GM13977 (cell line): ENCODE results near the gene ST7L.

ENCODE experiments used
- DNase-seq: peaks from one replicate; pipeline ENCODE4 v3.0.0; 2012; ENCODE audit warnings: low spot score
- in situ Hi-C: fragments of 300-500 bp; cut with MboI; formaldehyde crosslinking; loops from one replicate; pipeline ENCODE4 v1.12.0; 2022; ENCODE audit warnings: low sequenced_read_pairs, low pct_unique_long_range_greater_than_20kb, mixed read lengths, inconsistent platforms; ENCODE audit not compliant: unreplicated experiment
- TF ChIP-seq, protein P1 (sequence below): IDR thresholded peaks from 2 replicates; pipeline ENCODE4 v1.5.1; 2012; ENCODE audit warnings: mild to moderate bottlenecking, control low read depth; ENCODE audit not compliant: insufficient read depth; ENCODE audit errors: extremely low read depth, missing control alignments

Gene ST7L

DNA sequence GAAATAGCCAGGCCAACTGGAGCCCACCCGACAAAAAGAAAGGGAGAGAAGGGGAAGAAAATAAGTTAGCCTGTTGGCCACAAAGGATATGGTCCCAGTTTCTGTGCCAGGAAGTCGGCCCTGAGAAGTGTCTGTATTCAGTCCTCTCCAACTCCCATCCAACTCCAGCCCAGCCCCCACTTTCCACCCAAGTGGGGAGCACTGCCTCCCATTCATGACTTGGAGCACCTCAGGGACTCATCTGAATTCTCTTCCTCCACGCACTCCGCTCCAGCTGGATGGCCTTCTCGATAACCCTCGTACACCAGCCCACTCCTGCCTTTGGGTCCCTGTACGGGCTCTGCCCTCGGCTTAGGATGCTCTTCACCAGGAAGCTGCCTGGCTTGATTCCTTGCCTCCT lies 112.2 kb downstream of the ST7L start:
- TF ChIP-seq, protein P1, sequence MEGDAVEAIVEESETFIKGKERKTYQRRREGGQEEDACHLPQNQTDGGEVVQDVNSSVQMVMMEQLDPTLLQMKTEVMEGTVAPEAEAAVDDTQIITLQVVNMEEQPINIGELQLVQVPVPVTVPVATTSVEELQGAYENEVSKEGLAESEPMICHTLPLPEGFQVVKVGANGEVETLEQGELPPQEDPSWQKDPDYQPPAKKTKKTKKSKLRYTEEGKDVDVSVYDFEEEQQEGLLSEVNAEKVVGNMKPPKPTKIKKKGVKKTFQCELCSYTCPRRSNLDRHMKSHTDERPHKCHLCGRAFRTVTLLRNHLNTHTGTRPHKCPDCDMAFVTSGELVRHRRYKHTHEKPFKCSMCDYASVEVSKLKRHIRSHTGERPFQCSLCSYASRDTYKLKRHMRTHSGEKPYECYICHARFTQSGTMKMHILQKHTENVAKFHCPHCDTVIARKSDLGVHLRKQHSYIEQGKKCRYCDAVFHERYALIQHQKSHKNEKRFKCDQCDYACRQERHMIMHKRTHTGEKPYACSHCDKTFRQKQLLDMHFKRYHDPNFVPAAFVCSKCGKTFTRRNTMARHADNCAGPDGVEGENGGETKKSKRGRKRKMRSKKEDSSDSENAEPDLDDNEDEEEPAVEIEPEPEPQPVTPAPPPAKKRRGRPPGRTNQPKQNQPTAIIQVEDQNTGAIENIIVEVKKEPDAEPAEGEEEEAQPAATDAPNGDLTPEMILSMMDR: no peak
- DNase-seq: no peak
- in situ Hi-C loops: no loop called here

DNA sequence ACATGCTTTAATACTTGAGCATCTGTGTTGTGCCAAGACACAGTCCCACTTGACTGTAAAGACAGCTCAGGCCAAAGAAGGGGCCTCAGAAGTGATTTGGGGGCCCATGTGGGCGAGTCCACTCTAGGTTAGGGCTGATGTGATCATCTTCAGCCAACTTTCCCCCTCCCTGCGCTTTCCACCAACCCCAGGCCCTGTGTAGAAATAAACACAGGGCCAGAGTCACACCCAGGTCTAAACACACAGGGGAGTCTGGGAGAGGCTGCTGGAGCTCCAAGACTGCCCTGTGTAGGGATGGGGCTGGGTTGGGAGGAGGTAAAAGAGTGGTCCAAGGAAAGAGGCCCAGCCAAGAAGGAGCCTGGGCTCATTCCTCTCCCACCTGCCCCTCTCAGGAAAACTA lies 112.6 kb downstream of the ST7L start:
- TF ChIP-seq, protein P1: no peak
- no peak for DNase-seq
- in situ Hi-C loops: no loop called here

DNA sequence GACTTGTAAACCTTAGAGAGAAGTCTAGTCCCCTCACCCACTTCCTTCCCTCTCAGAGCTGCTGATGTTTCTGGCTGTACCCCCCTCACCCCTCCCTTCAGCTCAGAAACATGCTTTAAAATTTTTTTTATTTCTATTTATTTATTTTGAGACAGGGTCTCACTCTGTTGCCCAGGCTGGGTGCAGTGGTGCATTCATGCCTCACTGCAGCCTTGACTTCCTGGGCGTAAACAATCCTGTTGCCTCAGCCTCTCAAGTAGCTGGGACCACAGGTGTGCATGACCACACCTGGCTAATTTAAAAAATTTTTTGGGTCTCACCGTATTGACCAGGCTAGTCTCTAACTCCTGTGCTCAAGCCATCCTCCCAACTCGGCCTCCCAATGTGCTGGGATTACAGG lies 113.1 kb downstream of the ST7L start:
- TF ChIP-seq, protein P1: no peak
- DNase-seq: no peak
- in situ Hi-C loops: no loop called here

DNA sequence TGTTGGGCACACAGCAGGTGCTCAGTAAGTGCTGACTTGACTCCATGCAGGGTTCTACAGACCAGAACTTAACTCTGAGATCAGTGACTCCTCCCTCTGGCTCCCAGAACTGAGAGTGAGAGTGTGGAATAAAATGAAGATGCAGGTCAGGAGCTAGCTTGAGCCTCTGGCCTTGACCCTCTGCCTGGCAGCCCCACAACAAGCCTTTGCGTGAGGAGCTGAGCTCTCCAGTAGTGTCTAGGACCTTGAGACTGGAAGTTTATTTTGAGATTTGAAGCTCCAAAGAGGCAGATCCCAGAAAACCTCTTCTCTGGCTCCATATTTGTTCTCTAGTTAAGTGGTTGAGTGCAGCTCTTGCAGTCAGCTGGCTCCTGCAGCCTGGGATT lies 113.5 kb downstream of the ST7L start:
- in situ Hi-C loops: no loop called here
- DNase-seq: no peak
- TF ChIP-seq, protein P1: no peak

DNA sequence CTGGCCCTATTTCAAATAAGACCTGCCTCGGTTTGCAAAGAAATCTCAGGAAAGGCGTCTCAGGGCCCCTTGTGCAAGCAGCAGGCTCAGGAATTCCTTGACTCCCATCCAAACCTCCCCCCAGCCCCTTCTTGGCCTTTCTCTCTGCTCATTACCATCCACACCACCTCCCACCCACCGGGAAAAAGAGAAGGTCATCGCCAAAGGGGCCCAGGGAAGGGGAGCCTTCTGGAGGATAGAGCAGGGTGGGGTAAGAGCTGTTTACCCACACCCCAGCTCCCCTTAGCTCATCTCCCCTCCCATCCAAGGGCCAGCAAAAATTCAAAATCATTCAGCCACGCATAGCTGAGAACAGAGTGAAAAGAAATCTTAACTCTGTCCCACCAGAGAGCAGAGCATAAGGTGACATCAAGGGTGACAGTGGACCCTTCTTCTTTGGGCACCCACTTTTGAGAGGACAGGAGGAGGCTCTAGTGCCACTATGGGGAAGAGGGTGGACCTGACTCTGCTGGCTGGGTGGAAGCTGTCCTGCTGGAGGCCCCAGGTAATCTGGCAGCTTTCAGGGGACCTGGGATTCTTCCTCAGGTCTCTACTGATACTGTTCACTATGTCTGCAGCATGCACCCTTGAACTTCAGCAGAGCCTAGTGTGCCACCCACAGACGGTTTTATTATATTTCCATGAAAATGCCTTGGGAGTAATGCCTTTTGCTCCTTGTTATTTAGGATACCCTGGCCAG lies 114.1 kb downstream of the ST7L start:
- in situ Hi-C loops: no loop called here
- TF ChIP-seq, protein P1: no peak
- no peak for DNase-seq

DNA sequence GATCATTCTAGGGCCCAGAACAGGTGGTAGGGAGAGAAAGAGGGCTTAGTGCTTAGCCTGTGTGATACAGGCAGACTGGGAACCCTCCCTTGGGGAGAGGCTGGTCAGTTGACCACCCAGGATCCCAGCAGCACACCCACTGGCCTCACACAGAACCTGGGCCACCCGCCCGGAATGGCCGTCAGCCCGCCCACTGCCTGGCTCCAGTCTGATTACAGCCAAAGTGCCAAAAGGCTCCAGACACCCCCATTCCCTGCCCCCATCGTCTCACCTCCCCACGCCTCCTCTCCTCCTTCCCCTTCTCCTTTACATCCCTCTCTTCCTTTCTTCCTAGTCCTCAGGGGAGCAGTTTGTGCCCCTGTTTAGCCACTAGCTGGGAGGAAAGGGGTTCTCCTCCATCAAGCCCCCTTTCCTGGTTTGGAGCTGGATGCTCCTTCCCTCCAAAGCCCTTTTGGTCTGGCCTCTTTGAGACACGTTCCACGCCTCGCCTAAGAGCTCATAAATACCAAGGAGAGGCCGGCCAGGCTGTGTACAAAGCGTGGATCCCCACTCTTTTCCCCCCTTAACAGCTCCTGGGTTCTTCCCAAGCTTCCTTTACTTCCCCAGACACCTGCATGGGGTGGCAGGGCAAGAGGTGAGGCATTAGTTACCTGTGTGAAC lies 114.8 kb downstream of the ST7L start:
- DNase-seq: no peak
- in situ Hi-C loops: no loop called here
- TF ChIP-seq, protein P1: no peak
